HG02571 (cell line): Measurements from ENCODE around the gene SDK2.
"Not testable (repeated sequence)": the region's sequence is repeated elsewhere in the genome, so short reads cannot be mapped to it uniquely, and the experiment has no call there.

Experiments
- ATAC-seq: cut with Tn5 transposase; IDR thresholded peaks from one replicate; pipeline ENCODE4 v1.9.1; 2021; ENCODE audit warnings: mild to moderate bottlenecking, moderate library complexity; ENCODE audit not compliant: unreplicated experiment

Gene SDK2

GRCh38 chr17:73464447-73464846 is 179.8 kb downstream of the SDK2 start:
- no peak for ATAC-seq

GRCh38 chr17:73463821-73464220 is 180.4 kb downstream of the SDK2 start:
- ATAC-seq: no peak

GRCh38 chr17:73462823-73463222 is 181.4 kb downstream of the SDK2 start:
- ATAC-seq: no peak

GRCh38 chr17:73459980-73460379 is 184.3 kb downstream of the SDK2 start:
- ATAC-seq: no peak

- no peak for ATAC-seq
Observed at GRCh38 chr17:73455767-73456166, 188.5 kb downstream of the SDK2 start.

- no peak for ATAC-seq
Observed at GRCh38 chr17:73455050-73455687, 189.1 kb downstream of the SDK2 start.

- not testable (repeated sequence) for ATAC-seq
Observed at GRCh38 chr17:73453494-73453893, 190.8 kb downstream of the SDK2 start.

GRCh38 chr17:73453090-73453489 is 191.2 kb downstream of the SDK2 start:
- ATAC-seq: no peak

GRCh38 chr17:73452009-73452408 is 192.2 kb downstream of the SDK2 start:
- ATAC-seq: no peak

GRCh38 chr17:73447319-73447718 is 196.9 kb downstream of the SDK2 start:
- no peak for ATAC-seq

- ATAC-seq: no peak
Observed at GRCh38 chr17:73446617-73447016, 197.6 kb downstream of the SDK2 start.

- no peak for ATAC-seq
Observed at GRCh38 chr17:73445466-73445865, 198.8 kb downstream of the SDK2 start.

- no peak for ATAC-seq
Observed at GRCh38 chr17:73444021-73444420, 200.2 kb downstream of the SDK2 start.

- no peak for ATAC-seq
Observed at GRCh38 chr17:73439597-73439996, 204.6 kb downstream of the SDK2 start.

- ATAC-seq: no peak
Observed at GRCh38 chr17:73437826-73438225, 206.4 kb downstream of the SDK2 start.

GRCh38 chr17:73436954-73437353 is 207.3 kb downstream of the SDK2 start:
- no peak for ATAC-seq

GRCh38 chr17:73435412-73435811 is 208.8 kb downstream of the SDK2 start:
- ATAC-seq: no peak

GRCh38 chr17:73434154-73434553 is 210.1 kb downstream of the SDK2 start:
- no peak for ATAC-seq

- no peak for ATAC-seq
Observed at GRCh38 chr17:73433501-73433900, 210.7 kb downstream of the SDK2 start.

- no peak for ATAC-seq
Observed at GRCh38 chr17:73432624-73433190, 211.5 kb downstream of the SDK2 start.

- no peak for ATAC-seq
Observed at GRCh38 chr17:73431401-73432205, 212.6 kb downstream of the SDK2 start.

GRCh38 chr17:73430848-73431247 is 213.4 kb downstream of the SDK2 start:
- no peak for ATAC-seq
